SU-DHL-6 (cell line): Measurements from ENCODE around the gene KRT39.

Experiments
- H2AFZ ChIP-seq: fragments of 200-600 bp; sonication (generic); 2 replicates; pipeline ENCODE4 v1.6.1; 2014; ENCODE audit warnings: low read depth, mild to moderate bottlenecking, moderate library complexity, mixed read lengths, antibody characterized with exemption, low read length; ENCODE audit not compliant: severe bottlenecking
- H3F3A ChIP-seq: fragments of 200-600 bp; shearing (Covaris generic); 2 replicates; pipeline ENCODE4 v1.6.0; 2016; ENCODE audit warnings: antibody characterized with exemption, mild to moderate bottlenecking; ENCODE audit not compliant: insufficient read depth
- H3K27ac ChIP-seq: fragments of 200-600 bp; sonication (generic); 2 replicates; pipeline ENCODE4 v1.5.1; 2016; ENCODE audit warnings: low read depth, mild to moderate bottlenecking, low read length, moderate library complexity, mixed read lengths
- H3K27me3 ChIP-seq: fragments of 200-600 bp; sonication (generic), shearing (Covaris generic); 2 replicates; pipeline ENCODE4 v1.6.0; 2014; ENCODE audit warnings: mild to moderate bottlenecking, low read length
- H3K36me3 ChIP-seq: fragments of 200-600 bp; sonication (generic); 2 replicates; pipeline ENCODE4 v1.6.1; 2014; ENCODE audit warnings: mild to moderate bottlenecking, low read length, mixed read lengths
- H3K4me2 ChIP-seq: fragments of 300-600, 200-600 bp; shearing (Covaris generic), sonication (generic); 2 replicates; pipeline ENCODE4 v1.6.0; 2014; ENCODE audit warnings: low read length, low read depth, mild to moderate bottlenecking; ENCODE audit not compliant: poor library complexity, severe bottlenecking
- H3K4me3 ChIP-seq: fragments of 200-600 bp; sonication (generic); 2 replicates; pipeline ENCODE4 v1.5.1; 2014; ENCODE audit warnings: antibody characterized with exemption, low read length, mild to moderate bottlenecking, mixed read lengths; ENCODE audit not compliant: insufficient read depth, poor library complexity, severe bottlenecking
- H3K79me2 ChIP-seq: fragments of 200-600 bp; sonication (generic); 2 replicates; pipeline ENCODE4 v1.6.1; 2014; ENCODE audit warnings: mild to moderate bottlenecking, low read length, moderate library complexity; ENCODE audit not compliant: insufficient read depth
- H3K9ac ChIP-seq: fragments of 200-600 bp; sonication (generic); 2 replicates; pipeline ENCODE4 v1.7.0; 2014; ENCODE audit warnings: mild to moderate bottlenecking, low read length
- H3K9me2 ChIP-seq: fragments of 200-600 bp; sonication (generic); replicated peaks from 2 replicates; pipeline ENCODE4 v1.6.1; 2014; ENCODE audit warnings: low read length; ENCODE audit not compliant: insufficient read depth
- H3K9me3 ChIP-seq: fragments of 200-600 bp; sonication (generic); 2 replicates; pipeline ENCODE4 v1.6.1; 2014; ENCODE audit warnings: low read length, mixed read lengths; ENCODE audit not compliant: insufficient read depth
- H4K20me1 ChIP-seq: fragments of 200-600 bp; sonication (generic); 2 replicates; pipeline ENCODE4 v1.6.1; 2014; ENCODE audit warnings: low read depth, mild to moderate bottlenecking, antibody characterized with exemption, low read length, moderate library complexity, mixed read lengths
- CTCF ChIP-seq: fragments of 200-600 bp; sonication (generic); IDR thresholded peaks from one replicate; pipeline ENCODE4 v1.5.1; 2017; ENCODE audit warnings: antibody characterized with exemption, mild to moderate bottlenecking, low read length, moderate library complexity; ENCODE audit not compliant: insufficient read depth, poor library complexity, severe bottlenecking
- EZH2phosphoT487 ChIP-seq: fragments of 200-600 bp; sonication (generic), shearing (Covaris generic); conservative IDR thresholded peaks from 2 replicates; pipeline ENCODE4 v1.6.1; 2018; ENCODE audit warnings: mild to moderate bottlenecking, antibody characterized with exemption, low read length, moderate library complexity, mixed read lengths

The KRT39 gene

GRCh38 chr17:40966848-40967247 is at the start of gene KRT39:
TSS of gene KRT39 (minus strand) at chr17:40966948. CDS start at chr17:40966856, 92 bp downstream.
- no peak within 1 kb of the TSS for H2AFZ ChIP-seq
- H3K9me3 ChIP-seq = no peaks in the 10 kb centered on the region
- H3F3A ChIP-seq = no peaks in the 10 kb centered on the region
- H3K36me3 ChIP-seq = no peaks in the 10 kb centered on the region
- H3K9ac ChIP-seq = no peak within 1 kb of the TSS
- no peak for TF ChIP-seq EZH2phosphoT487
- no peak for TF ChIP-seq CTCF
- H3K4me3 ChIP-seq = no peak within 1 kb of the TSS
- H3K79me2 ChIP-seq = no peaks in the 10 kb centered on the region
- no peak within 1 kb of the TSS for H3K27ac ChIP-seq
- no peaks in the 10 kb centered on the region for H4K20me1 ChIP-seq
- no peak within 1 kb of the TSS for H3K4me2 ChIP-seq
- no peaks in the 10 kb centered on the region for H3K27me3 ChIP-seq
- H3K9me2 ChIP-seq = no peaks in the 10 kb centered on the region

GRCh38 chr17:41015454-41015853 is 48.7 kb upstream of the KRT39 start:
- no peaks in the 10 kb centered on the region for H3K79me2 ChIP-seq
- TF ChIP-seq CTCF = no peak
- no peak overlapping the region for H3K4me2 ChIP-seq
- no peaks in the 10 kb centered on the region for H3K9me2 ChIP-seq
- no peaks in the 10 kb centered on the region for H3K9me3 ChIP-seq
- no peak overlapping the region for H3K27ac ChIP-seq
- no peak overlapping the region for H2AFZ ChIP-seq
- no peak overlapping the region for H3K4me3 ChIP-seq
- H3F3A ChIP-seq = no peaks in the 10 kb centered on the region
- H3K27me3 ChIP-seq = no peaks in the 10 kb centered on the region
- H3K9ac ChIP-seq = no peak overlapping the region
- H4K20me1 ChIP-seq = no peaks in the 10 kb centered on the region
- H3K36me3 ChIP-seq = no peaks in the 10 kb centered on the region

- no peak overlapping the region for H2AFZ ChIP-seq
- no peak overlapping the region for H3K4me3 ChIP-seq
- no peaks in the 10 kb centered on the region for H4K20me1 ChIP-seq
- H3K27me3 ChIP-seq = no peaks in the 10 kb centered on the region
- no peaks in the 10 kb centered on the region for H3K9me2 ChIP-seq
- TF ChIP-seq CTCF = no peak
- no peak for TF ChIP-seq EZH2phosphoT487
- no peaks in the 10 kb centered on the region for H3K9me3 ChIP-seq
- no peaks in the 10 kb centered on the region for H3K79me2 ChIP-seq
- H3F3A ChIP-seq = no peaks in the 10 kb centered on the region
- no peak overlapping the region for H3K9ac ChIP-seq
- H3K36me3 ChIP-seq = no peaks in the 10 kb centered on the region
- no peak overlapping the region for H3K27ac ChIP-seq
- H3K4me2 ChIP-seq = no peak overlapping the region
These were observed 46.9 kb upstream of the KRT39 start for GRCh38 chr17:41013606-41014005.

GRCh38 chr17:41013181-41013580 is 46.4 kb upstream of the KRT39 start:
- no peak overlapping the region for H3K9ac ChIP-seq
- no peak overlapping the region for H3K4me3 ChIP-seq
- no peaks in the 10 kb centered on the region for H4K20me1 ChIP-seq
- no peaks in the 10 kb centered on the region for H3K9me3 ChIP-seq
- TF ChIP-seq EZH2phosphoT487 (no peak), CTCF (no peak)
- H3K4me2 ChIP-seq = no peak overlapping the region
- no peaks in the 10 kb centered on the region for H3K36me3 ChIP-seq
- no peaks in the 10 kb centered on the region for H3K9me2 ChIP-seq
- no peak overlapping the region for H3K27ac ChIP-seq
- H2AFZ ChIP-seq = no peak overlapping the region
- no peaks in the 10 kb centered on the region for H3F3A ChIP-seq
- H3K79me2 ChIP-seq = no peaks in the 10 kb centered on the region
- no peaks in the 10 kb centered on the region for H3K27me3 ChIP-seq
